Measurements from ENCODE around the gene SELENOH. TPM values are rescaled to one million over a fixed set of nuclear protein-coding genes. Genes with fewer than 3 reads are reported as not detected.

Gene SELENOH
- total RNA-seq, 1 experiment from 2014 or later = 192 TPM

DNA sequence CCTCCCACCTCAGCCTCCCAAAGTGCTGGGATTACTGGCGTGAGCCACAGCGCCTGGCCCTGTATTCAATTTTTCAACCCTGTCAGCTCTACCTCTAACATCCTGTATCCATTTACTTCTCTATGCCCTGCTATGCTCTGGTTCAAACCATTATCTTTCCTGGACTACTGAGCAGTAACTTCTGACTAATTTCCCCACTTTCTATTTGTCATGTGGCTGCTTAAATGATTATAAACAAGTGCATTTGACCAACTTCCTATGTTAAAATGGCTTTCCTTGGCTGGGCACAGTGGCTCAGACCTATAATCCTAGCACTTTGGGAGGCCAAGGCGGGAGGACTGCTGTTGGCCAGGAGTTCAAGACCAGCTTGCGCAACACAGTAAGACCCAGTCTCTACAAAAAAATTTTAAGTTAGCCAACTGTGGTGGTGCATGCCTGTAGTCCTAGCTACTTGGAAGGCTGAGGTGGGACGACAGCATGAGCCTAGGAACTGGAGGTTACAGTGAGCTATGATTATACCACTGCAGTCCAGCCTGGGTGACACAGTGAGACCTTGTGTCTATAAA, 31.4 kb upstream of the SELENOH start:
- Histone ChIP-seq H3K27me3 (replicated peaks; ENCODE audit: insufficient read depth, low read depth, low read length, poor library complexity) (no peaks in the 10 kb centered on the region), H3K27ac (ENCODE audit: low read depth, low read length, poor library complexity, severe bottlenecking) (no peak overlapping the region), H3K4me3 (ENCODE audit: low read depth, low read length, poor library complexity, severe bottlenecking) (no peak overlapping the region), H3K9me3 (ENCODE audit: low read depth, low read length, poor library complexity, severe bottlenecking) (no peaks in the 10 kb centered on the region), H3K36me3 (ENCODE audit: insufficient read depth, low read length, poor library complexity, severe bottlenecking) (peaks cover 7% of the 10 kb centered on the region), H3K4me1 (ENCODE audit: insufficient read depth, low read length, poor library complexity, severe bottlenecking) (peaks cover 22% of the 10 kb centered on the region)
- TF ChIP-seq, protein P1, sequence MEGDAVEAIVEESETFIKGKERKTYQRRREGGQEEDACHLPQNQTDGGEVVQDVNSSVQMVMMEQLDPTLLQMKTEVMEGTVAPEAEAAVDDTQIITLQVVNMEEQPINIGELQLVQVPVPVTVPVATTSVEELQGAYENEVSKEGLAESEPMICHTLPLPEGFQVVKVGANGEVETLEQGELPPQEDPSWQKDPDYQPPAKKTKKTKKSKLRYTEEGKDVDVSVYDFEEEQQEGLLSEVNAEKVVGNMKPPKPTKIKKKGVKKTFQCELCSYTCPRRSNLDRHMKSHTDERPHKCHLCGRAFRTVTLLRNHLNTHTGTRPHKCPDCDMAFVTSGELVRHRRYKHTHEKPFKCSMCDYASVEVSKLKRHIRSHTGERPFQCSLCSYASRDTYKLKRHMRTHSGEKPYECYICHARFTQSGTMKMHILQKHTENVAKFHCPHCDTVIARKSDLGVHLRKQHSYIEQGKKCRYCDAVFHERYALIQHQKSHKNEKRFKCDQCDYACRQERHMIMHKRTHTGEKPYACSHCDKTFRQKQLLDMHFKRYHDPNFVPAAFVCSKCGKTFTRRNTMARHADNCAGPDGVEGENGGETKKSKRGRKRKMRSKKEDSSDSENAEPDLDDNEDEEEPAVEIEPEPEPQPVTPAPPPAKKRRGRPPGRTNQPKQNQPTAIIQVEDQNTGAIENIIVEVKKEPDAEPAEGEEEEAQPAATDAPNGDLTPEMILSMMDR (conservative IDR thresholded peaks at IDR 0.05; ENCODE audit: low read depth, low read length) = no peak
- no peak for TF ChIP-seq EZH2 (IDR thresholded peaks at IDR 0.05; ENCODE audit: borderline replicate concordance, low read depth, low read length, poor library complexity, severe bottlenecking)
- ChIA-PET CTCF (no interaction called here), POLR2A (ENCODE audit: low non-redundant PET) (no interaction called here)
- no peak for DNase-seq (ENCODE audit: low spot score)
- intact Hi-C loops (cut with micrococcal nuclease; ENCODE audit: unreplicated experiment) = loop anchor here (5.0 kb wide), 1 partner anchor 43 kb away; the partner anchor contains the start of gene ZDHHC5
- no TSS peak for BruUV-seq (replicated peaks)

DNA sequence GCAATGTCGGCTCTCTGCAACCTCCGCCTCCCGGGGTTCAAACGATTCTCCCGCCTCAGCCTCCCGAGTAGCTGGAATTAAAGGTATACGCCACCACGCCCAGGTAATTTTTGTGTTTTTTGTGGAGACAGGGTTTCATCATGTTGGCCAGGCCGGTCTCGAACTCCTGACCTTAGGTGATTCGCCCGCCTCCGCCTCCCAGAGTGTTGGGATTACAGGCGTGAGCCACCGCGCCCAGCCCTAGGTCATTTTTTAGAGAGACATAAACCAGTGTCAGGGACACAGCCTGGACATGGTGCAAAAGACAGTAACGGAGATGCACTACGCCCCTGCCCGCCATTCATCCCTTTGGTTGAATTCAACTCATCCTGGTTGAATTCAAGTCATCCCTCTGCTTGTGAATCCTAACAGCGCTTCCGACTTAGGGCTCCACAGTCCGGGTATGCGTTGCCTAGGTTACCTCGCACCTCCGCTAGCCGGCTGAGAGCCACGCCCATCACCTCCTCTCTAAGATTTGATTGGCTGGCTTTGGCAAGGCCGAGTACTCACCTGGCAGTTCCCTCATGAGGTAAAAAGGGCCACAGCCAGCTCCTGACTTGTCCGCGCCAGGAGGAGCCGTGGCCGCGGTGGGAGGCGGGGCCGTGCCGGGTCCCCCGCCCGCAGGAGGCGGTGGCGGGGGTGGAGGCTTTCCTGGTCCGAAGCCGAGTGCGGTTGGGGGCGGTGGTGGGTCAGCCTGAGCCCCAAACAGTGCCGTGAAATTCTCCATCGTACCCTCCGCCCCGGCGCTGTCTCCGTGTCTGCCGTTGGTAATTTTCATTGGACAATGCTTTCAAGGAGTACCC, 29.7 kb upstream of the SELENOH start, which contains the start of gene MED19:
MED19 (minus strand) TSS at position 802 of the 842 bp plus-strand sequence; CDS start at position 766, 36 bp downstream.
- BruUV-seq (replicated peaks) = TSS peak; percentile 75
- ChIA-PET CTCF (interaction anchor here (0.6 kb wide), 1 partner anchor 88 kb away, joined by 4 read pairs; no protein-coding TSS in a partner anchor), POLR2A (ENCODE audit: low non-redundant PET) (interaction anchor here (0.5 to 0.7 kb wide), 2 partner anchors 25 to 171 kb away, joined by 3 to 5 read pairs; no protein-coding TSS in a partner anchor)
- no peaks in the 10 kb centered on the region for H3K27me3 ChIP-seq (replicated peaks; ENCODE audit: insufficient read depth, low read depth, low read length, poor library complexity)
- peak; percentile 86 for DNase-seq (ENCODE audit: low spot score)
- TF ChIP-seq, protein P1 (conservative IDR thresholded peaks at IDR 0.05; ENCODE audit: low read depth, low read length) = no peak
- TF ChIP-seq EZH2 (IDR thresholded peaks at IDR 0.05; ENCODE audit: borderline replicate concordance, low read depth, low read length, poor library complexity, severe bottlenecking) = no peak
- H3K4me3 ChIP-seq (ENCODE audit: low read depth, low read length, poor library complexity, severe bottlenecking) = peak within 1 kb of the TSS; percentile 73
- intact Hi-C loops (cut with micrococcal nuclease; ENCODE audit: unreplicated experiment) = loop anchor here (5.0 kb wide), 1 partner anchor 44 kb away; the partner anchor contains the start of gene ZDHHC5
- H3K27ac ChIP-seq (ENCODE audit: low read depth, low read length, poor library complexity, severe bottlenecking) = peak within 1 kb of the TSS; percentile 90
- H3K4me1 ChIP-seq (ENCODE audit: insufficient read depth, low read length, poor library complexity, severe bottlenecking) = peaks cover 22% of the 10 kb centered on the region
- H3K9me3 ChIP-seq (ENCODE audit: low read depth, low read length, poor library complexity, severe bottlenecking) = no peaks in the 10 kb centered on the region
- H3K36me3 ChIP-seq (ENCODE audit: insufficient read depth, low read length, poor library complexity, severe bottlenecking) = peaks cover 5% of the 10 kb centered on the region

DNA sequence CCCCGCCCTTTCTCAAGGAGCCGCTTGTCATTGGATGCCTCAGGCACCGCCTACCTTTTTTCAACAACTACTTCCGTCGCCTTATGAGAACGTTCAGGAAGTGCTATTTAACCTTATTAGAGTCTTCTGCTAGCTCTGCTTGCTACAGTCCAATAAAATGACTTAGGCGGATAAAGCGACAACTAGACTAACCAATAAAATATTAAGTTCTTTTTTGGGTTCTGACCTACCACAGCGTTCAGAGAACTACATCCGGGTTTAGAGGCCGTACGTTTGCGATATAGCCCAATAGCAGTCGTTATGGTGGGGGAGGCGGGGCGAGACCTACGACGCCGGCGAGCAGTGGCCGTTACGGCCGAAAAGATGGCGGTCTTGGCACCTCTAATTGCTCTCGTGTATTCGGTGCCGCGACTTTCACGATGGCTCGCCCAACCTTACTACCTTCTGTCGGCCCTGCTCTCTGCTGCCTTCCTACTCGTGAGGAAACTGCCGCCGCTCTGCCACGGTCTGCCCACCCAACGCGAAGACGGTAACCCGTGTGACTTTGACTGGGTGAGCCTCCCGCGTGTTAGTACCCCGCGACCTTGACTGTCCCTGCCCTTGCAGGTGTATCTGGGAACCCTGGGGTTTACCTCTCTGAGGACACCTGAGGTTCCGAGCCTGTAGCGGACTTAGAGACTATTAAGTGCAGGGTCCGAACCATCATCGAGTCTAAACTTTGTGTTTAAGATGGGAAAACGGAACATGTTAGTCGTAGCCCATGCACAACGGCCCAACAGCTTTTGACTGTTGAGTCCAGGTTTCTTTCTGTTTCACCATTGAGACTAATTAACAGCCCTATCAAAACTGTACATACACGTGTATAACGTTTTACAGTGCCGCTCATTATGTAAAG, 28.8 kb upstream of the SELENOH start, which contains the start of gene TMX2:
TMX2 (plus strand) TSS at position 338 of the 895 bp plus-strand sequence; CDS start at position 364, 26 bp downstream.
- CTCF ChIA-PET = interaction anchor here (0.6 kb wide), 1 partner anchor 87 kb away, joined by 4 read pairs; no protein-coding TSS in a partner anchor

More for the DNA sequence above, 28.8 kb upstream of the SELENOH start, which contains the start of gene TMX2:
- no peaks in the 10 kb centered on the region for H3K9me3 ChIP-seq (ENCODE audit: low read depth, low read length, poor library complexity, severe bottlenecking)
- peaks cover 22% of the 10 kb centered on the region for H3K4me1 ChIP-seq (ENCODE audit: insufficient read depth, low read length, poor library complexity, severe bottlenecking)
- H3K27ac ChIP-seq (ENCODE audit: low read depth, low read length, poor library complexity, severe bottlenecking) = peak within 1 kb of the TSS; percentile 90
- H3K27me3 ChIP-seq (replicated peaks; ENCODE audit: insufficient read depth, low read depth, low read length, poor library complexity) = no peaks in the 10 kb centered on the region
- peak within 1 kb of the TSS; percentile 73 for H3K4me3 ChIP-seq (ENCODE audit: low read depth, low read length, poor library complexity, severe bottlenecking)
- intact Hi-C loops (cut with micrococcal nuclease; ENCODE audit: unreplicated experiment) = loop anchor here (5.0 kb wide), 1 partner anchor 45 kb away; the partner anchor contains the start of gene ZDHHC5
- TF ChIP-seq, protein P1 (conservative IDR thresholded peaks at IDR 0.05; ENCODE audit: low read depth, low read length) = no peak
- no peak for TF ChIP-seq EZH2 (IDR thresholded peaks at IDR 0.05; ENCODE audit: borderline replicate concordance, low read depth, low read length, poor library complexity, severe bottlenecking)
- H3K36me3 ChIP-seq (ENCODE audit: insufficient read depth, low read length, poor library complexity, severe bottlenecking) = peaks cover 5% of the 10 kb centered on the region
- BruUV-seq (replicated peaks) = TSS peak; percentile 65
- DNase-seq (ENCODE audit: low spot score) = peak; percentile 100
- POLR2A ChIA-PET (ENCODE audit: low non-redundant PET) = interaction anchor here (0.5 to 0.7 kb wide), 2 partner anchors 24 to 170 kb away, joined by 3 to 5 read pairs; no protein-coding TSS in a partner anchor
